A549 (cell line): ENCODE measurements around the gene OR1F1. TPM values are rescaled to one million over a fixed set of nuclear protein-coding genes. Genes with fewer than 3 reads are reported as not detected.

Experiments
- ATAC-seq, 2 experiments: fragments of 200-7000 bp in 1 of 2; fragments of >200 bp in 1 of 2; cut with Nextera tagmentation in 1 of 2; cut with Tn5 transposase in 1 of 2; 3 replicates each; pipeline versions ENCODE4 v1.8.0 to v1.9.1; 2018 to 2020; ENCODE audit warnings: mild to moderate bottlenecking in 1 of 2, moderate library complexity in 1 of 2
- CTCF ChIA-PET: fragments of 300-600 bp; sonication (Branson Sonifier 250); formaldehyde crosslinking; extraction: SDS; loops from one replicate; lab custom pipeline; 2021; ENCODE audit warnings: antibody characterized with exemption, inconsistent platforms; lab: Yijun Ruan, JAX
- POLR2A ChIA-PET: fragments of 350-600 bp; formaldehyde crosslinking; extraction: SDS; loops from one replicate; lab custom pipeline; 2021; ENCODE audit warnings: antibody characterized with exemption, inconsistent platforms; lab: Yijun Ruan, JAX
- DNase-seq, 2 experiments: peaks; one replicate each; pipeline versions ENCODE4 v3.0.0 to v3.0.0-alpha.2; 2011 to 2016; ENCODE audit warnings: low read depth in 1 of 2, low spot score in 1 of 2
- FAIRE-seq: peaks from 2 replicates; lab custom pipeline; 2011; peaks lifted over from hg19 to GRCh38; lab: Jason Lieb, UNC
- H3K27ac ChIP-seq, 2 experiments: fragments of >200 bp; sonication (Bioruptor Twin); formaldehyde crosslinking; 3 replicates each; pipeline ENCODE4 v1.5.1; 2016 to 2017
- H3K4me1 ChIP-seq: fragments of >200 bp; sonication (Bioruptor Twin); formaldehyde crosslinking; 3 replicates; pipeline ENCODE4 v1.6.1; 2016
- H3K4me2 ChIP-seq: fragments of >200 bp; sonication (Bioruptor Twin); formaldehyde crosslinking; 3 replicates; pipeline ENCODE4 v1.6.1; 2016
- H3K4me3 ChIP-seq: fragments of >200 bp; sonication (Bioruptor Twin); formaldehyde crosslinking; 3 replicates; pipeline ENCODE4 v1.5.1; 2016
- H3K9me3 ChIP-seq: fragments of >200 bp; sonication (Bioruptor Twin); formaldehyde crosslinking; 3 replicates; pipeline ENCODE4 v1.6.1; 2016
- BHLHE40 ChIP-seq: IDR thresholded peaks from 2 replicates; pipeline ENCODE4 v1.6.1; 2012; ENCODE audit warnings: low read depth, low read length, inconsistent platforms
- CEBPB ChIP-seq, 2 experiments: fragments of >200 bp in 1 of 2; sonication (Bioruptor Twin) in 1 of 2; formaldehyde crosslinking in 1 of 2; IDR thresholded peaks; 2 replicates each; pipeline ENCODE4 v1.6.1; 2012 to 2016
- CHD2 ChIP-seq: fragments of 150-350 bp; IDR thresholded peaks from 2 replicates; pipeline ENCODE4 v1.6.1; 2014; ENCODE audit warnings: low read length; ENCODE audit not compliant: partially characterized antibody
- CHD4 ChIP-seq: fragments of 200-600 bp; sonication (generic); IDR thresholded peaks from 2 replicates; pipeline ENCODE4 v1.6.1; 2016; ENCODE audit warnings: antibody characterized with exemption, mild to moderate bottlenecking, borderline replicate concordance
- EHMT2 ChIP-seq: fragments of 200-600 bp; sonication (generic); IDR thresholded peaks from 2 replicates; pipeline ENCODE4 v1.6.1; 2016; ENCODE audit warnings: antibody characterized with exemption, low read depth, mild to moderate bottlenecking, moderate library complexity
- FOSB ChIP-seq: fragments of 250-450 bp; sonication (Bioruptor Pico); IDR thresholded peaks from 2 replicates; pipeline ENCODE4 v1.5.0; 2020; ENCODE audit warnings: mild to moderate bottlenecking, moderate library complexity
- FOSL2 ChIP-seq, 2 experiments: fragments of 450-650 bp in 1 of 2; fragments of >200 bp in 1 of 2; sonication (Bioruptor Twin) in 1 of 2; formaldehyde crosslinking; IDR thresholded peaks; 2 replicates each; pipeline versions ENCODE4 v1.5.0 to v1.6.1; 2016 to 2020; ENCODE audit warnings: mild to moderate bottlenecking in 1 of 2, moderate library complexity in 1 of 2
- FOXS1 ChIP-seq: fragments of 250-450 bp; sonication (Bioruptor Pico); IDR thresholded peaks from 2 replicates; pipeline ENCODE4 v1.5.0; 2020; ENCODE audit warnings: mild to moderate bottlenecking, moderate library complexity
- JUNB ChIP-seq: fragments of >200 bp; sonication (Bioruptor Twin); formaldehyde crosslinking; IDR thresholded peaks from 2 replicates; pipeline ENCODE4 v1.6.1; 2016
- MYC ChIP-seq: IDR thresholded peaks from 2 replicates; pipeline ENCODE4 v1.6.1; 2012; ENCODE audit warnings: mild to moderate bottlenecking, inconsistent platforms, low read length, improper control_type of control experiment, borderline replicate concordance
- NPAS2 ChIP-seq: fragments of 250-450 bp; sonication (Bioruptor Pico); IDR thresholded peaks from 2 replicates; pipeline ENCODE4 v1.8.0; 2022; ENCODE audit warnings: mild to moderate bottlenecking, moderate library complexity, borderline replicate concordance
- PHF8 ChIP-seq: fragments of 200-600 bp; sonication (generic); IDR thresholded peaks from 2 replicates; pipeline ENCODE4 v1.6.1; 2016; ENCODE audit warnings: low read depth, mild to moderate bottlenecking, antibody characterized with exemption, moderate library complexity, borderline replicate concordance
- RAD21 ChIP-seq, 2 experiments: fragments of >200 bp in 1 of 2; sonication (Bioruptor Twin) in 1 of 2; formaldehyde crosslinking in 1 of 2; IDR thresholded peaks in 1 of 2; conservative IDR thresholded peaks in 1 of 2; 2 replicates in 1 of 2; 3 replicates in 1 of 2; pipeline ENCODE4 v1.6.1; 2012 to 2018; ENCODE audit warnings: inconsistent platforms in 1 of 2
- RCOR1 ChIP-seq: fragments of 150-350 bp; IDR thresholded peaks from 2 replicates; pipeline ENCODE4 v1.6.1; 2014; ENCODE audit warnings: antibody characterized with exemption, low read length, low read depth
- SMC3 ChIP-seq: fragments of >200 bp; sonication (Bioruptor Twin); formaldehyde crosslinking; IDR thresholded peaks from 3 replicates; pipeline ENCODE4 v1.6.1; 2018; ENCODE audit warnings: inconsistent platforms
- SREBF2 ChIP-seq: fragments of 450-650 bp; IDR thresholded peaks from 2 replicates; pipeline ENCODE4 v1.6.1; 2014; ENCODE audit warnings: mild to moderate bottlenecking, moderate library complexity
- TFCP2L1 ChIP-seq: fragments of 250-450 bp; sonication (Bioruptor Pico); IDR thresholded peaks from 2 replicates; pipeline ENCODE4 v1.5.0; 2021; ENCODE audit warnings: mild to moderate bottlenecking
- ZNF302 ChIP-seq: fragments of 250-450 bp; sonication (Bioruptor Pico); IDR thresholded peaks from 2 replicates; pipeline ENCODE4 v1.9.0; 2021; ENCODE audit warnings: inconsistent platforms, mild to moderate bottlenecking, moderate library complexity
- ZSCAN20 ChIP-seq: fragments of 250-450 bp; sonication (Bioruptor Pico); IDR thresholded peaks from 2 replicates; pipeline ENCODE4 v1.8.0; 2022; ENCODE audit warnings: mild to moderate bottlenecking, moderate library complexity
- WGBS: methylation state at CpG from one replicate; pipeline ENCODE4 v1.1.6; 2017; ENCODE audit errors: missing lambda C conversion rate; 5-methylcytosine and 5-hydroxymethylcytosine counted together
- polyA plus RNA-seq, 4 experiments: library from polyadenylated mRNA; depleted of rRNA in 3 of 4; stranded (reverse); fragments of >200 nt; fragmentation: RNase III in 1 of 4; extraction: RNeasy Plus Mini Kit Qiagen cat#74134 plus additional on column Dnase treatment in 1 of 4; gene quantifications; 2 replicates in 3 of 4; 3 replicates in 1 of 4; pipeline ENCODE4 v1.2.3, GENCODE V29; 2011 to 2017
- TF ChIP-seq, protein P1 (sequence below): IDR thresholded peaks from 2 replicates; pipeline ENCODE4 v1.6.1; 2012
- TF ChIP-seq, protein P2 (sequence below): fragments of >200 bp; sonication (Bioruptor Twin); formaldehyde crosslinking; IDR thresholded peaks from 3 replicates; pipeline ENCODE4 v1.5.1; 2016
- TF ChIP-seq, protein P3 (sequence below): fragments of 150-350 bp; IDR thresholded peaks from 2 replicates; pipeline ENCODE4 v1.6.1; 2014; ENCODE audit warnings: low read depth, mild to moderate bottlenecking, low read length
- TF ChIP-seq, protein P4 (sequence below): fragments of 200-600 bp; sonication (generic); IDR thresholded peaks from 2 replicates; pipeline ENCODE4 v1.6.1; 2016; ENCODE audit warnings: antibody characterized with exemption, mild to moderate bottlenecking, moderate library complexity
- TF ChIP-seq, protein P5 (sequence below): fragments of >200 bp; sonication (Bioruptor Twin); formaldehyde crosslinking; IDR thresholded peaks from 2 replicates; pipeline ENCODE4 v1.6.1; 2016
- TF ChIP-seq, protein P6 (sequence below): fragments of >200 bp; sonication (Bioruptor Twin); formaldehyde crosslinking; IDR thresholded peaks from 3 replicates; pipeline ENCODE4 v1.6.1; 2016

The OR1F1 gene
- polyA plus RNA-seq, 2 of the 4 experiments (the other 2 are of a cell fraction): 0.31 to 1.3 TPM

DNA sequence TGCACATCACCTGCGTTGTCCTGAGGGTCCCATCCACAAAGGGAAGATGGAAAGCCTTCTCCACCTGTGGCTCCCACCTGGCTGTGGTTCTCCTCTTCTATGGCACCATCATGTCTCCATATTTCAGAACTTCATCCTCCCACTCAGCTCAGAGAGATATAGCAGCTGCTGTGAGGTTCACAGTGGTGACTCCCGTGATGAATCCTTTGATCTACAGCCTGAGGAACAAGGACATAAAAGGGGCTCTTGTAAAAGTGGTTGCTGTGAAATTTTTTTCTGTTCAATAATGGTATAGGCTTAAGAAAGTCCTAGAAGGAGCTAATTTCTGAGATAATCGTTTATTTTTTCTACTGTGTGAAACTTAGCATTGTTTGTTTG is 28.2 kb downstream of the OR1F1 start:
- ChIA-PET POLR2A (no interaction called here), CTCF (no interaction called here)
- Histone ChIP-seq H3K4me1 (no peaks in the 10 kb centered on the region), H3K9me3 (peaks cover 59% of the 10 kb centered on the region), H3K4me3 (no peak overlapping the region), H3K4me2 (no peak overlapping the region), H3K27ac (no peak overlapping the region)
- 1% methylated on average over 3 of the region's 3 CpGs for WGBS
- TF ChIP-seq, protein P1, sequence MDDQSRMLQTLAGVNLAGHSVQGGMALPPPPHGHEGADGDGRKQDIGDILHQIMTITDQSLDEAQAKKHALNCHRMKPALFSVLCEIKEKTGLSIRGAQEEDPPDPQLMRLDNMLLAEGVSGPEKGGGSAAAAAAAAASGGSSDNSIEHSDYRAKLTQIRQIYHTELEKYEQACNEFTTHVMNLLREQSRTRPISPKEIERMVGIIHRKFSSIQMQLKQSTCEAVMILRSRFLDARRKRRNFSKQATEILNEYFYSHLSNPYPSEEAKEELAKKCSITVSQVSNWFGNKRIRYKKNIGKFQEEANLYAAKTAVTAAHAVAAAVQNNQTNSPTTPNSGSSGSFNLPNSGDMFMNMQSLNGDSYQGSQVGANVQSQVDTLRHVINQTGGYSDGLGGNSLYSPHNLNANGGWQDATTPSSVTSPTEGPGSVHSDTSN: no peak
- TF ChIP-seq SMC3 (no peak), ZNF302 (CRISPR knock-in tag) (no peak), TFCP2L1 (CRISPR knock-in tag) (no peak), SREBF2 (no peak), CHD2 (no peak), JUNB (no peak), EHMT2 (no peak), RCOR1 (no peak), FOSB (CRISPR knock-in tag) (no peak), FOXS1 (CRISPR knock-in tag) (no peak), NPAS2 (CRISPR knock-in tag) (no peak), PHF8 (no peak), ZSCAN20 (CRISPR knock-in tag) (no peak), RAD21 (conservative IDR thresholded peaks at IDR 0.05 in 1 of 2, IDR thresholded peaks at IDR 0.05 in 1 of 2) (no peak), CEBPB (IDR thresholded peaks at IDR 0.05) (no peak)
- TF ChIP-seq, protein P2, sequence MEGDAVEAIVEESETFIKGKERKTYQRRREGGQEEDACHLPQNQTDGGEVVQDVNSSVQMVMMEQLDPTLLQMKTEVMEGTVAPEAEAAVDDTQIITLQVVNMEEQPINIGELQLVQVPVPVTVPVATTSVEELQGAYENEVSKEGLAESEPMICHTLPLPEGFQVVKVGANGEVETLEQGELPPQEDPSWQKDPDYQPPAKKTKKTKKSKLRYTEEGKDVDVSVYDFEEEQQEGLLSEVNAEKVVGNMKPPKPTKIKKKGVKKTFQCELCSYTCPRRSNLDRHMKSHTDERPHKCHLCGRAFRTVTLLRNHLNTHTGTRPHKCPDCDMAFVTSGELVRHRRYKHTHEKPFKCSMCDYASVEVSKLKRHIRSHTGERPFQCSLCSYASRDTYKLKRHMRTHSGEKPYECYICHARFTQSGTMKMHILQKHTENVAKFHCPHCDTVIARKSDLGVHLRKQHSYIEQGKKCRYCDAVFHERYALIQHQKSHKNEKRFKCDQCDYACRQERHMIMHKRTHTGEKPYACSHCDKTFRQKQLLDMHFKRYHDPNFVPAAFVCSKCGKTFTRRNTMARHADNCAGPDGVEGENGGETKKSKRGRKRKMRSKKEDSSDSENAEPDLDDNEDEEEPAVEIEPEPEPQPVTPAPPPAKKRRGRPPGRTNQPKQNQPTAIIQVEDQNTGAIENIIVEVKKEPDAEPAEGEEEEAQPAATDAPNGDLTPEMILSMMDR: no peak
- TF ChIP-seq, protein P3, sequence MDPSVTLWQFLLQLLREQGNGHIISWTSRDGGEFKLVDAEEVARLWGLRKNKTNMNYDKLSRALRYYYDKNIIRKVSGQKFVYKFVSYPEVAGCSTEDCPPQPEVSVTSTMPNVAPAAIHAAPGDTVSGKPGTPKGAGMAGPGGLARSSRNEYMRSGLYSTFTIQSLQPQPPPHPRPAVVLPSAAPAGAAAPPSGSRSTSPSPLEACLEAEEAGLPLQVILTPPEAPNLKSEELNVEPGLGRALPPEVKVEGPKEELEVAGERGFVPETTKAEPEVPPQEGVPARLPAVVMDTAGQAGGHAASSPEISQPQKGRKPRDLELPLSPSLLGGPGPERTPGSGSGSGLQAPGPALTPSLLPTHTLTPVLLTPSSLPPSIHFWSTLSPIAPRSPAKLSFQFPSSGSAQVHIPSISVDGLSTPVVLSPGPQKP: no peak
- TF ChIP-seq, protein P4, sequence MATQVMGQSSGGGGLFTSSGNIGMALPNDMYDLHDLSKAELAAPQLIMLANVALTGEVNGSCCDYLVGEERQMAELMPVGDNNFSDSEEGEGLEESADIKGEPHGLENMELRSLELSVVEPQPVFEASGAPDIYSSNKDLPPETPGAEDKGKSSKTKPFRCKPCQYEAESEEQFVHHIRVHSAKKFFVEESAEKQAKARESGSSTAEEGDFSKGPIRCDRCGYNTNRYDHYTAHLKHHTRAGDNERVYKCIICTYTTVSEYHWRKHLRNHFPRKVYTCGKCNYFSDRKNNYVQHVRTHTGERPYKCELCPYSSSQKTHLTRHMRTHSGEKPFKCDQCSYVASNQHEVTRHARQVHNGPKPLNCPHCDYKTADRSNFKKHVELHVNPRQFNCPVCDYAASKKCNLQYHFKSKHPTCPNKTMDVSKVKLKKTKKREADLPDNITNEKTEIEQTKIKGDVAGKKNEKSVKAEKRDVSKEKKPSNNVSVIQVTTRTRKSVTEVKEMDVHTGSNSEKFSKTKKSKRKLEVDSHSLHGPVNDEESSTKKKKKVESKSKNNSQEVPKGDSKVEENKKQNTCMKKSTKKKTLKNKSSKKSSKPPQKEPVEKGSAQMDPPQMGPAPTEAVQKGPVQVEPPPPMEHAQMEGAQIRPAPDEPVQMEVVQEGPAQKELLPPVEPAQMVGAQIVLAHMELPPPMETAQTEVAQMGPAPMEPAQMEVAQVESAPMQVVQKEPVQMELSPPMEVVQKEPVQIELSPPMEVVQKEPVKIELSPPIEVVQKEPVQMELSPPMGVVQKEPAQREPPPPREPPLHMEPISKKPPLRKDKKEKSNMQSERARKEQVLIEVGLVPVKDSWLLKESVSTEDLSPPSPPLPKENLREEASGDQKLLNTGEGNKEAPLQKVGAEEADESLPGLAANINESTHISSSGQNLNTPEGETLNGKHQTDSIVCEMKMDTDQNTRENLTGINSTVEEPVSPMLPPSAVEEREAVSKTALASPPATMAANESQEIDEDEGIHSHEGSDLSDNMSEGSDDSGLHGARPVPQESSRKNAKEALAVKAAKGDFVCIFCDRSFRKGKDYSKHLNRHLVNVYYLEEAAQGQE: no peak
- ATAC-seq: no peak
- no peak for DNase-seq
- FAIRE-seq: no peak

DNA sequence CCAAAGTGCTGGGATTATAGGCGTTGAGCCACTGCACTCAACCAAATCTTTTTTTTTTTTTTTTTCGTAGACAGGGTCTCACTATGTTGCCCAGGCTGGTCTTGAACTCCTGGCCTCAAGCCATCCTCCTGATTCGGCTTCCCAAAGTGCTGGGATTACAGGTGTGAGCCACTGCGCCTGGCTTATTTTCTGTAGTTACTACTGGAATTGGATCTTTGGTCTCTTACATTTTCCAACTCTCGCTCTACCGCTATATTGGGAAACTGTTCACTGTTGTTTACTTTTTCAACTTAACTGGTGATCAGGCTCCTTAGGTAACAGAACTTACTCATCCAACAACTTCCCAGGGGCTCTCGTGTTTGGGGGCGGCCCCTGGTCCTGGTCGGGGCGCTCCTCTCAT is 32.8 kb downstream of the OR1F1 start:
- FAIRE-seq (no peak), ATAC-seq (no peak), DNase-seq (no peak)
- POLR2A ChIA-PET: no interaction called here
- 73% methylated on average over 10 of the region's 10 CpGs for WGBS
- Histone ChIP-seq H3K4me3 (no peak overlapping the region), H3K4me1 (no peaks in the 10 kb centered on the region), H3K9me3 (peaks cover 84% of the 10 kb centered on the region), H3K4me2 (no peak overlapping the region), H3K27ac (no peak overlapping the region)
- CTCF ChIA-PET: interaction anchor here (1.1 to 1.3 kb wide), 3 partner anchors 11 to 44 kb away, joined by 3 to 4 read pairs (median 3); no protein-coding TSS in a partner anchor
- no peak for TF ChIP-seq SREBF2
- TF ChIP-seq, protein P5, sequence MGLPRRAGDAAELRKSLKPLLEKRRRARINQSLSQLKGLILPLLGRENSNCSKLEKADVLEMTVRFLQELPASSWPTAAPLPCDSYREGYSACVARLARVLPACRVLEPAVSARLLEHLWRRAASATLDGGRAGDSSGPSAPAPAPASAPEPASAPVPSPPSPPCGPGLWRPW: no peak
- TF ChIP-seq CHD2: no peak
- TF ChIP-seq MYC: no peak
- no peak for TF ChIP-seq CHD4
- TF ChIP-seq, protein P1: no peak
- no peak for TF ChIP-seq ZSCAN20 (CRISPR knock-in tag)
- TF ChIP-seq FOSL2 (IDR thresholded peaks at IDR 0.05): no peak
- no peak for TF ChIP-seq FOSL2 (CRISPR knock-in tag; IDR thresholded peaks at IDR 0.05)
- TF ChIP-seq, protein P6, sequence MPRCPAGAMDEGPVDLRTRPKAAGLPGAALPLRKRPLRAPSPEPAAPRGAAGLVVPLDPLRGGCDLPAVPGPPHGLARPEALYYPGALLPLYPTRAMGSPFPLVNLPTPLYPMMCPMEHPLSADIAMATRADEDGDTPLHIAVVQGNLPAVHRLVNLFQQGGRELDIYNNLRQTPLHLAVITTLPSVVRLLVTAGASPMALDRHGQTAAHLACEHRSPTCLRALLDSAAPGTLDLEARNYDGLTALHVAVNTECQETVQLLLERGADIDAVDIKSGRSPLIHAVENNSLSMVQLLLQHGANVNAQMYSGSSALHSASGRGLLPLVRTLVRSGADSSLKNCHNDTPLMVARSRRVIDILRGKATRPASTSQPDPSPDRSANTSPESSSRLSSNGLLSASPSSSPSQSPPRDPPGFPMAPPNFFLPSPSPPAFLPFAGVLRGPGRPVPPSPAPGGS: no peak
- no peak for TF ChIP-seq SMC3
- no peak for TF ChIP-seq BHLHE40
